GM21528 (cell line): ENCODE measurements around the gene INKA1.
"Not testable (repeated sequence)": the region's sequence is repeated elsewhere in the genome, so short reads cannot be mapped to it uniquely, and the experiment has no call there.

Experiments used
- ATAC-seq: cut with Tn5 transposase; IDR thresholded peaks from one replicate; pipeline ENCODE4 v1.9.1; 2021; ENCODE audit warnings: mild to moderate bottlenecking, moderate library complexity; ENCODE audit not compliant: unreplicated experiment, low FRiP score

Gene INKA1

DNA sequence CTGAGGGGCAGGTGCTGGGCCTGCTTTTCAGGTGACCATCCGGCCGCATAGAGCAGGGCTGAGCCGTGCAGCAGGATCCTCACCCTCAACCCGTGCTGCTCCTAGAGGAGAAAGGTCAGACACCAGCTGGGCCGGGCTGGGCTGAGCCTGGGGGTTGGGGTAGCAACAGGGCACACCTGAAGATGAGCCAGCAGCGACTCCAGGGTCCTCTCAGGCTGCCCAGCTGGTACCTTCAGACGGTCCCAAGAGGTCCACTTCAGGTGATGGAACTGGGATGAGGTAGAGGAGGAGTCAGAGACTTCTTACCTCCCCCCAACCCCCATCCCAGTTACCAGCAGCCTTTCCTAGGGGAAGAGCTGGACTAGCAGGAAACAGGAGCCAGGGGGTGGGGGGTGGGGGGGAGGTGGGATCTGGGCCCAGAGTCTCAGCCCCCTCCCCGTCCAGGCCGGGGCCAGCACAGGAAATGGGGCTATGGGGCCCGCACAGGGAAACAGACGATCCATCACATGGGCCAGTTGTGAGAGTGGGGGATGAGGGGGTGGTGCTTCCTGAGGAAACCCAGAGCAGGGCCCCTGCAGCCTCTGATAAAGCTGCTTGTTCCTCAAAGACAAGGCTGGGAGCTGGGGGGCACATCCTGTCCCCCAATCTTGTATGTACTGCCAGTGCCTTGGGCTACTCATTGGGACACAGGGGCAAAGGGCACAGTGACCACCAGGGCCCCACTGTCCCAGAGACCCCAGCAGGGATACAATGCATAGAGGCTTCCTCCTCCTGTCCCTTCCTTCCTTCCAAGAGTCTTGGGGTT lies 3.0 kb downstream of the INKA1 start:
- ATAC-seq, result no peak

GRCh38 chr3:49806850-49807249 lies 3.8 kb downstream of the INKA1 start:
- no peak for ATAC-seq

DNA sequence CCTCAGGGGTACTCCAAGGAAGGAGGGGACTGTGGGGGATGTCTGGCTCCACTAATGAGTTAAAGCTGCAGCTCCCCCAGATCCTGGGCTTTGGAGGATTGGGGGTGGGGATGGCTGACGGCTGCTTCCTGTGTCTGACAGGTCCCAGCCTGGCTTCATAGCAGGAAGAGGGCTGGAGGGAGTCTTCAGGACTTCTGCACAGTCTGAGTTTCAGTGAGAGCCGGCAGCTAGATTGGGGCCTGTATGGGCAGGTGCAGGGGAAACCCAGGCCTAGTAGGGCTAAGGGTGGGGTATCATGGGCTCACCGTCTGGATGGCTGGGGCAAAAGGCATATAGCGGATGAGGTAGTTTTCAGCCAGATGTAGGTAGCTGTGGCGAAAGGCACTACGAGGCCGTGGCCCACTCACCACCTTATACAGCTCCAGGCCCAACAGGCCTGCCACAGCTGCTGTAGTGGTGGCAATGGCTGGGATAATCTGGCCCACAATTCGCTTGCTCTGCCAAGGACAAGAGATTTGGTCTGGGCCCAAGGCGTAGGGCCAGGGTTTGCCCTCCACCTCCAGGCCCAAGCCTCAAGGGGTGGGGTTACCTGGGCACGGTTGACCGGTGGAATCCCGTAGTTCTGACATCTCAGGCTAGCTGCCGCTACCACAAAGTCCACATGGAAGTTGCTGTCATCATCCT lies 4.5 kb downstream of the INKA1 start:
- no peak for ATAC-seq

DNA sequence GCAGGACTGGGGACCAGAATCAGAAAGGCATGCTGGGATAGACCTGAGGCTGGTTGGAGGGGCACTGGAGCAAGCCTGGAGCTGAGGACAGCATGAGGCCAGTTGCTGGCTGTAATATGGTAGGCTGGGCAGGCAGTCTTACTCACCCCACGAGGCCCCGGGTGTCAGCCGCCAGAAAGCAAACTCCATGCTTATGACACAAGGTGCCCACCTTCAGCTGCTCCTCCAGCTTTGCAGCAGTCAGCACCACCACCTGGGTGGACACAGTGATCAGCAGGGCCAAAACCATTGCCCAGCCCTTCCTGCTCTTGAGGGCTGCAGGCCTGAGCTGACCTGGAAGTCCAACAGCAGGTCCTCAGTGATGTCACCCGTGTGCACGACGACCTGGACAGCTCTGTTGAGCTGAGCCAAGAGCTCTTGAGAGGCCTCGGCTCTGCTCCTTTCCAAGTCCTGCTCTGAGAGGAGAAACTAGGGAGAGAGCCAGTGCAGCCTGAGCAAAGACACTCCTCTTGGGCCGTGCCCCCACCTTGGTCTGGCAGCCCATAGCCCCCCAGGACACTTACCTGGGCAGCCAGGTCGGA lies 9.9 kb downstream of the INKA1 start:
- no peak for ATAC-seq

DNA sequence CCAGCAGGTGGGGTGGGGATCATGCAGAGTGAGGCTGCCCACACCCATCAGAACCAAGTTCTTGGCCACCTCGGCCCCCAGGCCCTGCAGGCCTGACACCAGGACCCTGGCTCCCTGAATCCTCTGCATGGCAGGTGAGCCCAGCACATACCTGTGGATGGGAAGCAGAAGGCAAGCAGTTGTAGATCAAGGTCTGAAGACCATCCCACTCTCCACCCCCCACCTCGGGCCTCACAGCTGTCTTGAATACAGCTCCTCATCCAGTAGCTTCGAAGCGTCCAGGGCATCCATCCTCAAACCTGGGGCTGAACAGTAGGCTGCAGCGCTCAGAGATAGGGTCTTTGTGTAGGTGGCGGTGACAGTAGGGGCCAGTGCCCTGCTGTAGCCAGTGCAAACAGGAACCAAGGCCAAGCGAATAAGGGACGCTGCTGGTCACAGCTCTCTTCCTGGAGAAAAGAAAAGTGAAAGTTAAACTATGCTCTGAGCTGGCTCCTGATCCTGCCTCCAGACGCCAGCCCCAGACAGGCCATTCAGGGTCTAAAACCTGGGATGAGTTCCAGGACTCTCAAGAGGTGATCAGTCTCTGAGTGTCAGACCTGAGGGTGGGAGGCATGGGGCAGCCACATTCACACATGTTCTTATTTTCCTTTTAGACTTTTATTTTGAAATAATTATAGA lies 10.6 kb downstream of the INKA1 start, which contains the start of gene UBA7:
Gene UBA7, minus strand, starts transcription at position 457 of the 678 bp plus-strand sequence. Its CDS starts 166 bp downstream, at position 291.
- peak; percentile 36 for ATAC-seq

- not testable (repeated sequence) for ATAC-seq
Measured at GRCh38 chr3:49823131-49823530, 20.1 kb downstream of the INKA1 start.

- ATAC-seq, result no peak
Measured at GRCh38 chr3:49826016-49826415, 23.0 kb downstream of the INKA1 start.

GRCh38 chr3:49831341-49831740 lies 28.3 kb downstream of the INKA1 start:
- ATAC-seq, result no peak

DNA sequence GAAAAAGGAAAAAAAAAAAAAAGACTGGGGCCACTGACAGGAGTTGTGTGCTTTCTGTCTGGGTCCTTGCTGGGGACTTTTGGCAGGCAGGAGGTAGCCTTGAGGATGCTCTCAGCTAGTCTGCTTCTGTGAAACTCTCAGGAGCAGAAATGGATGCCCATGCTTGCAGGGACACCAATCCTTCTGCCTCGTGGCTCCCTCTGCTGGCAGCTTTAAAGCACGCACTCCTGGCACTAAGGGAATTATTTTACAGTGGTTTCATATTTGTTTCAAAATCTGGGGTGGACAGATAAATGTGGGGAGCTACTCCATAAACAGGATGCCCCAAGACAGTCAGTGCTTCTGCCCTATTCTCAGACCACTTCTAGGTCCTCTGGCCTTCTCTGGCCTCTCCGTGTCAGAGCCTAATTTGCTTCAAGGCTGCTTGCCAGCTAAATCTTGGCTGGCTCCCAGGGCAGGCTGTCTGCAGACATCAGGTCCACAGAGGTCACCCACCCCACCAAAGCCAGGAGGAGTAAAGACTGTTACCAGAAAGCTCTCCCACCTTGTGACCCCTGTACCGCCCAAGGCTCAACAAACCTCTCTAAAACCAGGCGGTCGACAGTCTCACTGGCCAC lies 36.2 kb downstream of the INKA1 start:
- ATAC-seq, result no peak

DNA sequence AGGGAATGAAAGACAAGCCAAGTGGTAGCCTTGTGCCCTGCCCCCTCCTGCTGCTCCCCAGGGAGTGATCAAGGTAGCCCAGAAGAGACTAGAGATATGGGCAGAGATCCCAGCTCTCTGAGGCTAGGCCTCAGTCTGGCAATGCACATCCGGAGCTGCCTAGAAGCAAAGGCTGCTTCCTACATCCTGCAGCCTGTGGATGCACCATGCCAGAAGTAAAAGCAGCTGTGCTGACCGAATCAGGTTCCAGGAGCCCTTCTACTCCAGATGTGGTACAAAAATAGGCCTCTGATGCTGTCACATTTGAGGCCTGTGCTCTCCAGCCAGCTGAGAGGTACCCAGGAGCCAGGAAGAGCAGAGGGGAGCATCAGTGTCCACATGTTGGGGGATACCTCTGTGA lies 37.3 kb downstream of the INKA1 start:
- no peak for ATAC-seq

DNA sequence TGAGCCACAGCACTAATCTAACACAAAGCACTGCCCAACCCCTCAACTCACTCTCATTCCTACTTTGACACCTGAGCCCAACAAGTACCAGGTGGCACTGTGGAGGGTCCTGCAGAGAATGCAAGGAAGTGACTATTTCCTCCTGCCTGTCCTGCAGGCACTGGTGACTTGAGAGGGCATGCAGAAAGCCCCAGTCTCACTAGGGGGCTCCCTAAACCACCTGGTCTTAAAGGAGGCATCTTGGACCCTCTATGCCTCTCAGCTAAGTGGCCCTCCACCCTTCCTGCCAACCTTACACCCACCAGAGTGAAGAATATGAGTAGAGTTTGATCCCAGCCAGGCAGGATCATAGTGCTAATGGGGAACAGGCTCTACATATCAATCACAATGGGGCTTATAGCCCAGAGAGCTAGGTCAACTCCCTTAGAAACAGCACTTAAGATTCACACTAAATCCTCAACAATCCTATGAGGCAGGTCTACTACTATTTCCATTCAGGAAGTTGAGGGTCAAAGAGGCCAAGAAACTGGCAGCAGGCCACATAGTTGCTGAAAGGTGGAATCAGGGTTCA lies 38.1 kb downstream of the INKA1 start:
- no peak for ATAC-seq

DNA sequence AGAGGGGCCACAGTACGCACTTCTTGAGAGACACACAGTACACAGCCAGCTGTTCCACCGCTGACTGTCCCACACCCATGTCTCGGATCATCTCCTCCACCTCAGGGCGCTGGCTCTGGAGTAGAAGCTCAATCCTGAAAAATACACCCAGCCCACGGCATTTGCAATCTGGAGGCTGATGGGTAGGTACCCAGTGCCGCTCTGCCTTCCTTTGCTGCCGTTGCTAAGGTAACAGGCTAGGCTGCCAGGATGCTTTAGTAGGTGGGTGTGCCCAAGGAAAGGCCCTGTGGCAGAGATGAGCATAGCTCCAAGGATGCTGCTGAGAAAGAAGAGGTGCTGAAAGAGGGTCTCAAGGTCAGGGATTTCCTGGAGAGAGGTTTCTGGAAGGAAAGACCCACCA lies 38.7 kb downstream of the INKA1 start:
- no peak for ATAC-seq

DNA sequence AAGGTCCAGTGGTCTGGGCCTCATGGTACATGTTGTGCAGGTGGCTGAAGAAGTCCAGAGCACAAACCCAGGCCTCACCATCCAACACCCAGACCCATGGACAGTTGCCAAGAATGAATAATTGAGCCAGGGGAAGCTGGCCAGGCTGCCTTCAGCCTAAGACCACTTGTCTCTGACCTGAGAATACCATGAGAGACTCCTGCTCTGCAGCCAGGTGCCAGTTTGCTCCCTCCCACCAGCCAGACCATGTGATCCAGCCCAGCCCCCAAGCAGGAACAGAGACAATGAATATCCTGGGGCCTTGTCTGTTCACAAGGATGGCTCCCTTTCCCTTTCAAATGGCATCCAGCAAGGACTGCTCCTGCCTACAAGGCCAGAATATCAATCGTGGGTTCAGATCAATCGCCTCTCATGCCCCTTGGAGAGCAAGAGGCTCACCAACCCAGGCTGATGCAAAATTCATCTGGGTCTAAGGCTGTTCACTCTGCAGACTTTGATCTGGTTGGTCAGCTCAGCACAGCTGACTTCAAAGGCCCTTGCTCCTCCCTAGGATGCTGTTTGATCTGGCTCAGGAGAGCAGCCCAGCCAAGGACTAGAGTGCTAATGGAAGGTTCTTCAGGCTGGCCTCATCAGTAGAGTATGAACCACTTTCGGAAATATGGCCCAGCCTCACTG lies 39.9 kb downstream of the INKA1 start:
- ATAC-seq, result no peak

- no peak for ATAC-seq
Measured at GRCh38 chr3:49844464-49845183, 41.6 kb downstream of the INKA1 start.

GRCh38 chr3:49845694-49846093 lies 42.6 kb downstream of the INKA1 start:
- ATAC-seq, result no peak
